Coronary artery (tissue), 2 donors: Measurements from ENCODE around the gene ATXN8OS.

Experiments used
- DNase-seq: peaks from one replicate; pipeline ENCODE4 v3.0.0-alpha.2; 2017; ENCODE audit warnings: low spot score
- H3K27ac ChIP-seq, 2 donors: fragments of 200-600 bp; sonication (generic); one replicate each; pipeline ENCODE4 v1.5.1; 2016 to 2019
- H3K4me3 ChIP-seq: fragments of 200-600 bp; sonication (generic); 2 replicates; pipeline ENCODE4 v1.5.1; 2016; ENCODE audit warnings: mild to moderate bottlenecking, moderate library complexity
- TF ChIP-seq, protein P1 (sequence below): fragments of 200-600 bp; sonication (generic); IDR thresholded peaks from one replicate; pipeline ENCODE4 v1.5.1; 2019; ENCODE audit warnings: antibody characterized with exemption

Gene ATXN8OS

GRCh38 chr13:70107498-70108281 is at the start of gene ATXN8OS:
Gene ATXN8OS, plus strand, starts transcription at chr13:70107826.
- TF ChIP-seq, protein P1, sequence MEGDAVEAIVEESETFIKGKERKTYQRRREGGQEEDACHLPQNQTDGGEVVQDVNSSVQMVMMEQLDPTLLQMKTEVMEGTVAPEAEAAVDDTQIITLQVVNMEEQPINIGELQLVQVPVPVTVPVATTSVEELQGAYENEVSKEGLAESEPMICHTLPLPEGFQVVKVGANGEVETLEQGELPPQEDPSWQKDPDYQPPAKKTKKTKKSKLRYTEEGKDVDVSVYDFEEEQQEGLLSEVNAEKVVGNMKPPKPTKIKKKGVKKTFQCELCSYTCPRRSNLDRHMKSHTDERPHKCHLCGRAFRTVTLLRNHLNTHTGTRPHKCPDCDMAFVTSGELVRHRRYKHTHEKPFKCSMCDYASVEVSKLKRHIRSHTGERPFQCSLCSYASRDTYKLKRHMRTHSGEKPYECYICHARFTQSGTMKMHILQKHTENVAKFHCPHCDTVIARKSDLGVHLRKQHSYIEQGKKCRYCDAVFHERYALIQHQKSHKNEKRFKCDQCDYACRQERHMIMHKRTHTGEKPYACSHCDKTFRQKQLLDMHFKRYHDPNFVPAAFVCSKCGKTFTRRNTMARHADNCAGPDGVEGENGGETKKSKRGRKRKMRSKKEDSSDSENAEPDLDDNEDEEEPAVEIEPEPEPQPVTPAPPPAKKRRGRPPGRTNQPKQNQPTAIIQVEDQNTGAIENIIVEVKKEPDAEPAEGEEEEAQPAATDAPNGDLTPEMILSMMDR = no peak
- Histone ChIP-seq H3K4me3 (no peak within 1 kb of the TSS), H3K27ac (no peak within 1 kb of the TSS)
- DNase-seq = no peak

- DNase-seq = no peak
- H3K4me3 ChIP-seq = no peak overlapping the region
- H3K27ac ChIP-seq = no peak overlapping the region
- TF ChIP-seq, protein P1 = no peak
Measured at GRCh38 chr13:70080012-70080411, 27.6 kb upstream of the ATXN8OS start.

DNA sequence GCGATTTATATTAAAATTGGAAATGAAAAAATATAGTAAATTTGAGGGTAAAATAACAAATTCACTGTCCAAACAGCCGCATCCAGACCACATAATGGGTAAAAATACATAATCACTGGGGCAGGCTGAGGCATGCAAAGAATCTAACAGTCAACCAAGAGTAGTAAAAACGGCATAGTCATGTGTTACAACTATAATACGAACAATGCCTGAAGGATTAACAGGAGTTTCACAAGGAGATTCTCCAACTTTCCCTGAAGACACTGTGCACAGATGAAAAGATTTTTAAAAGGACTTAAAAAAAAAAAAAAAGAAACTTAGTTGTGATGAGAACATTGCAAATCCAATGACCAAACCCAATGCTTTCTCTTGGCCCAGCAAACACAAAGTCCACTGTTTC is 20.4 kb upstream of the ATXN8OS start:
- Histone ChIP-seq H3K4me3 (no peak overlapping the region), H3K27ac (no peak overlapping the region)
- TF ChIP-seq, protein P1 = no peak
- no peak for DNase-seq

- TF ChIP-seq, protein P1 = no peak
- Histone ChIP-seq H3K4me3 (no peak overlapping the region), H3K27ac (no peak overlapping the region)
- no peak for DNase-seq
Measured at GRCh38 chr13:70088926-70089325, 18.7 kb upstream of the ATXN8OS start.

- no peak for DNase-seq
- Histone ChIP-seq H3K27ac (no peak overlapping the region), H3K4me3 (no peak overlapping the region)
- TF ChIP-seq, protein P1 = no peak
Measured at GRCh38 chr13:70090036-70090723, 17.4 kb upstream of the ATXN8OS start.

DNA sequence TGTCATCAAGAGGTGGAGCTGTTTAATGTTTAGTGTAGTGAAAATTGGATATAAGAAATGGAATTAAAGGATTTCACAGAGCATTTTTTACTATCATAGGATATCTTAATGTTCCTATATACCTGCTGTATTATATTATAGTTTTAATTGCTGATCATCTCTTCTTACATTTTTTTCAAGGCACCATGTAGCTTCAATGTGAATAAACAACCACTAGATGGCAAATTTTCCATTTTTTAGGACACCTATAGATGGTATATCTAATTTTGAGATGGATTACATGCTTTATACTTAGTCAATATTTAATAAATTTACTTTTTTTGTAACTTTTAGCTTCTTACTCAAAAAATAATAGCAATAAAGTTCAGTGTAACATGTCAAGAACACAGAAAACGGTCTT is 9.0 kb upstream of the ATXN8OS start:
- TF ChIP-seq, protein P1 = no peak
- no peak overlapping the region for H3K27ac ChIP-seq
- no peak overlapping the region for H3K4me3 ChIP-seq
- DNase-seq = no peak

- TF ChIP-seq, protein P1 = no peak
- no peak for DNase-seq
Measured at GRCh38 chr13:70104481-70104880, 3.1 kb upstream of the ATXN8OS start.

More at GRCh38 chr13:70104481-70104880, 3.1 kb upstream of the ATXN8OS start:
- Histone ChIP-seq H3K4me3 (no peak overlapping the region), H3K27ac (no peak overlapping the region)
